SU-DHL-6 (cell line): ENCODE results near the gene CCDC141.

Experiments used
- H2AFZ ChIP-seq: fragments of 200-600 bp; sonication (generic); 2 replicates; pipeline ENCODE4 v1.6.1; 2014; ENCODE audit warnings: low read depth, mild to moderate bottlenecking, moderate library complexity, mixed read lengths, antibody characterized with exemption, low read length; ENCODE audit not compliant: severe bottlenecking
- H3F3A ChIP-seq: fragments of 200-600 bp; shearing (Covaris generic); 2 replicates; pipeline ENCODE4 v1.6.0; 2016; ENCODE audit warnings: antibody characterized with exemption, mild to moderate bottlenecking; ENCODE audit not compliant: insufficient read depth
- H3K27ac ChIP-seq: fragments of 200-600 bp; sonication (generic); 2 replicates; pipeline ENCODE4 v1.5.1; 2016; ENCODE audit warnings: low read depth, mild to moderate bottlenecking, low read length, moderate library complexity, mixed read lengths
- H3K27me3 ChIP-seq: fragments of 200-600 bp; sonication (generic), shearing (Covaris generic); 2 replicates; pipeline ENCODE4 v1.6.0; 2014; ENCODE audit warnings: mild to moderate bottlenecking, low read length
- H3K36me3 ChIP-seq: fragments of 200-600 bp; sonication (generic); 2 replicates; pipeline ENCODE4 v1.6.1; 2014; ENCODE audit warnings: mild to moderate bottlenecking, low read length, mixed read lengths
- H3K4me2 ChIP-seq: fragments of 300-600, 200-600 bp; shearing (Covaris generic), sonication (generic); 2 replicates; pipeline ENCODE4 v1.6.0; 2014; ENCODE audit warnings: low read length, low read depth, mild to moderate bottlenecking; ENCODE audit not compliant: poor library complexity, severe bottlenecking
- H3K4me3 ChIP-seq: fragments of 200-600 bp; sonication (generic); 2 replicates; pipeline ENCODE4 v1.5.1; 2014; ENCODE audit warnings: antibody characterized with exemption, low read length, mild to moderate bottlenecking, mixed read lengths; ENCODE audit not compliant: insufficient read depth, poor library complexity, severe bottlenecking
- H3K79me2 ChIP-seq: fragments of 200-600 bp; sonication (generic); 2 replicates; pipeline ENCODE4 v1.6.1; 2014; ENCODE audit warnings: mild to moderate bottlenecking, low read length, moderate library complexity; ENCODE audit not compliant: insufficient read depth
- H3K9ac ChIP-seq: fragments of 200-600 bp; sonication (generic); 2 replicates; pipeline ENCODE4 v1.7.0; 2014; ENCODE audit warnings: mild to moderate bottlenecking, low read length
- H3K9me2 ChIP-seq: fragments of 200-600 bp; sonication (generic); replicated peaks from 2 replicates; pipeline ENCODE4 v1.6.1; 2014; ENCODE audit warnings: low read length; ENCODE audit not compliant: insufficient read depth
- H3K9me3 ChIP-seq: fragments of 200-600 bp; sonication (generic); 2 replicates; pipeline ENCODE4 v1.6.1; 2014; ENCODE audit warnings: low read length, mixed read lengths; ENCODE audit not compliant: insufficient read depth
- H4K20me1 ChIP-seq: fragments of 200-600 bp; sonication (generic); 2 replicates; pipeline ENCODE4 v1.6.1; 2014; ENCODE audit warnings: low read depth, mild to moderate bottlenecking, antibody characterized with exemption, low read length, moderate library complexity, mixed read lengths
- CTCF ChIP-seq: fragments of 200-600 bp; sonication (generic); IDR thresholded peaks from one replicate; pipeline ENCODE4 v1.5.1; 2017; ENCODE audit warnings: antibody characterized with exemption, mild to moderate bottlenecking, low read length, moderate library complexity; ENCODE audit not compliant: insufficient read depth, poor library complexity, severe bottlenecking
- EZH2phosphoT487 ChIP-seq: fragments of 200-600 bp; sonication (generic), shearing (Covaris generic); conservative IDR thresholded peaks from 2 replicates; pipeline ENCODE4 v1.6.1; 2018; ENCODE audit warnings: mild to moderate bottlenecking, antibody characterized with exemption, low read length, moderate library complexity, mixed read lengths

CCDC141 gene

GRCh38 chr2:179072527-179072926 is 22.6 kb upstream of the CCDC141 start:
- Histone ChIP-seq H3F3A (no peaks in the 10 kb centered on the region), H3K9me3 (no peaks in the 10 kb centered on the region), H3K27ac (no peak overlapping the region), H3K4me2 (no peak overlapping the region), H3K27me3 (no peaks in the 10 kb centered on the region), H3K9ac (no peak overlapping the region), H3K4me3 (no peak overlapping the region), H3K79me2 (no peaks in the 10 kb centered on the region), H3K9me2 (no peaks in the 10 kb centered on the region), H3K36me3 (no peaks in the 10 kb centered on the region), H4K20me1 (no peaks in the 10 kb centered on the region), H2AFZ (no peak overlapping the region)
- no peak for TF ChIP-seq EZH2phosphoT487
- no peak for TF ChIP-seq CTCF

- Histone ChIP-seq H3K9ac (no peak overlapping the region), H3K9me2 (no peaks in the 10 kb centered on the region)
- TF ChIP-seq CTCF: no peak
- no peak for TF ChIP-seq EZH2phosphoT487
Measured at GRCh38 chr2:179071810-179072355, 21.9 kb upstream of the CCDC141 start.

GRCh38 chr2:179070895-179071294 is 21.0 kb upstream of the CCDC141 start:
- Histone ChIP-seq H3K9me3 (no peaks in the 10 kb centered on the region), H3F3A (no peaks in the 10 kb centered on the region), H3K79me2 (no peaks in the 10 kb centered on the region), H3K27me3 (no peaks in the 10 kb centered on the region), H3K27ac (no peak overlapping the region), H2AFZ (no peak overlapping the region), H3K4me3 (no peak overlapping the region), H4K20me1 (no peaks in the 10 kb centered on the region), H3K9ac (no peak overlapping the region), H3K36me3 (no peaks in the 10 kb centered on the region), H3K4me2 (no peak overlapping the region), H3K9me2 (no peaks in the 10 kb centered on the region)
- TF ChIP-seq CTCF: no peak
- TF ChIP-seq EZH2phosphoT487: no peak

More at GRCh38 chr2:179071810-179072355, 21.9 kb upstream of the CCDC141 start:
- Histone ChIP-seq H3K36me3 (no peaks in the 10 kb centered on the region), H3K79me2 (no peaks in the 10 kb centered on the region), H3K27me3 (no peaks in the 10 kb centered on the region), H2AFZ (no peak overlapping the region), H4K20me1 (no peaks in the 10 kb centered on the region), H3K27ac (no peak overlapping the region), H3K4me2 (no peak overlapping the region), H3K4me3 (no peak overlapping the region), H3F3A (no peaks in the 10 kb centered on the region), H3K9me3 (no peaks in the 10 kb centered on the region)
